HG02759 (cell line): Measurements from ENCODE around the gene FXYD6.
A peak's percentile ranks its signal among the peaks of the same experiment; 100 is the strongest.
"Not testable (repeated sequence)": the region's sequence is repeated elsewhere in the genome, so short reads cannot be mapped to it uniquely, and the experiment has no call there.

Source experiments
- ATAC-seq: cut with Tn5 transposase; IDR thresholded peaks from one replicate; pipeline ENCODE4 v1.9.1; 2021; ENCODE audit warnings: mild to moderate bottlenecking, moderate library complexity; ENCODE audit not compliant: unreplicated experiment

FXYD6 gene

DNA sequence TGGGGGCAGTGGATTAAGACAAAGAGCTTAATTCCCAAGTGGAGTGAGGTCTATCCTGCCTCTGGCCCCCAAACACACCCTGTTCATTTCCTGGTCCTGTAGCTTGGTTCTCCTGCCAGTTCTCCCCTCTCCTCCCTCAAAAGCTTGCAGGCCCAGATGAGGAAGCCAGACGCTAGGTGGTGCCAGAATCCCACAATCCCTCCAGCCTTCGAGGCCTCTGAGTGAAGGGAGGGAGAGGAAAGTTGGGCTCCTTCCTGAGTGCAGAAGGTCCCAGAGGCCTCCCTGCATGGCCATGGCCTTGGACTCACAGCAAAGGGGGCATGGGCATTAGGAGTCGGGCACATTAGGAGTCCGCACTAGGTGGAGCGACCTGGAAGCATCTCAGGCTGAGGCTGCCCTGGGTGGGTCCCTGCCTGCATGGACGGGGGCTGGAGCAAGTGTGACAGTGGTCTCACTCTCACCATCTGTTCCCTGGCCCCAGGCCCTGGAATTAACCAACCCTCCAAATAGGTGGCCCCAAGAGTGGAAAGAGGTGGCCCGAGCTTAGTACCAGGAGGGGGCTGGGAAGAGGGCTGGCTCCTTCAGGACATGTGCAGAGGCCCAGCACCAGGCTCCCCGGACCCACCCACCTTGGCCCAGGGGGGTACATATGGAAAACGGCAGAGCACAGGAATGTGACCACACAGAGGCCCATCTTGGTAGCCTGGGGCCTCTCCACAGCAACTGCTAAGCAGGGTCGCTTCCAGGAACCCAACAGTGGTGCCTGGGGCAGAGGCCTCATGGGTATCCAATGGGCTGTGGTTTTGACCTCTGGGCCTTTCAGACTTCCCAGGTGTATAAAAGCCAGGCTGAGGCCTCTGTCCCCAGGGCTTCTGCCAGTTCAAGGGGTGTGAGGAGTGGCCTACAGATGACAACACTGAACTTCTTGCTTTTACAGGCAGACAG, 57.1 kb downstream of the FXYD6 start:
- no peak for ATAC-seq

DNA sequence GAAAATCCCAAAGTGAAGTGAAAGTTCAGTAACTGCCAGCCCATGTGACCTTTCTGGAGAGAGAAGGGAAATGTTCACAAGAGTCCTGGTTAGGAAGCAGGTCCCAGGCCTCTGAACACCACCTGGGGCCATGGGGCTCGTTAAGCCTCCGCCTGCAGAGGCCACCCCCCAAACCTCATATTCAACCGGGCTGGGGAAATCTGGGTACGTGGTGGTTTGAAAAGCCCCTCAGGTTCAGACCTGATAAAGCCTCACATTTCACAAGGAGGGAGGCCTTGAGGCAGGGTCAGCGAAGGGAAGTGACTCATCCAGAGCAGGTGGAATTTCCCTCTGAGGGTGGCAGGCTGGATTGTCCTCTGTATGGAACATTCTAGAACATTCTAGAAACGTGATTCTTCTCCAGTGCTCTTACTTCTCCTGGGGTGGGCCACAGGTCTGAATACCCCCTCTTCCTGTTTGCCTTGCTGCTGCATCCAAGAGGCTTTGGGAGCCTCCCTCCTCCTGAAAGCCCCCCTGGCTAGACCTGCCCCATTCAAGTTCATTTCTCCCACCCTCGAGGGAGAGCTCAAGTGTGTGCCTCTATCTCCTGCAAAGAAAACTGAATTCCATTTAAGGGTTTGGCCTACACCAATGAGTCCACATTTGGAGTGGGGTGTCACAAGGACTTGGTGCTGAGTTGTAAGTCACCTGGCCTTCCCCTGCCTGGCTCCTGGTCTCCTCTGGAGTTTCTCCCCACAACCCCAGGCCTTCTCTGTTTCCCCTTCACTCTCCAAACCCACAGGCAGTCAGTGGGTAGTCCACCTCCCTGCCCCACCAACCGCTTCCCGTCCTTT, 58.2 kb downstream of the FXYD6 start:
- peak; percentile 22 for ATAC-seq

DNA sequence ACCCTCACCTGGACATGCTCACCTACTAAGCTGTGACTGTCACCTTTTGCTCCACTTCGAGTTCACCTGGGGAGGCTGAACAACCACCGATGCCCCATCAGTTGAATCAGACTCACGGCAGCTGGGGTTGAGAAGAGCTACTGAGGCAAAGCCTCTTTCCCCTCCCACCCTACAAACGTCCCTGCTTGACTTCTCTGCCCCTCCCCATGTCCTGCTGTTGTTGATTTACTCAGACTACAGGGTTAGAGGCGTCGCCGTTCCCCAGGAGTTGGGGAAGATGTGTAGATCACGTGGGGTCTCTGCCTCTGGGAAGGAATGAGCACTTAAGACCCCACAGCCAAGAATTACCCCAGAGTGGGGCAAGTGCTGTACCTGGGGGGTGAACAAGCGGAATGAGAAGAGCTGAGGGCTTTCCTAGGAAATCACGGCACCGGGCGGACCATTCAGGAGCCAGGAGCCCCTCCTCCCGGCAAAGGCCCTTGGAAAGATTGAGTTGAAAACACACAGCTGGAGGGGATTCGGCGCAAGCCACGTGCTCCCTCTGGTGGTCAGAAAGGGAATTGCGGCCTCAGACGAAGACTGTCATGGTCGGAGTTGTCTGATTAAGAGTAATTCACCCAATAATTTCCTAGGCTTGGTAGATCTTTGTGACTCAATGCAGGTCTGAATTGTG, 59.0 kb downstream of the FXYD6 start:
- peak; percentile 30 for ATAC-seq

DNA sequence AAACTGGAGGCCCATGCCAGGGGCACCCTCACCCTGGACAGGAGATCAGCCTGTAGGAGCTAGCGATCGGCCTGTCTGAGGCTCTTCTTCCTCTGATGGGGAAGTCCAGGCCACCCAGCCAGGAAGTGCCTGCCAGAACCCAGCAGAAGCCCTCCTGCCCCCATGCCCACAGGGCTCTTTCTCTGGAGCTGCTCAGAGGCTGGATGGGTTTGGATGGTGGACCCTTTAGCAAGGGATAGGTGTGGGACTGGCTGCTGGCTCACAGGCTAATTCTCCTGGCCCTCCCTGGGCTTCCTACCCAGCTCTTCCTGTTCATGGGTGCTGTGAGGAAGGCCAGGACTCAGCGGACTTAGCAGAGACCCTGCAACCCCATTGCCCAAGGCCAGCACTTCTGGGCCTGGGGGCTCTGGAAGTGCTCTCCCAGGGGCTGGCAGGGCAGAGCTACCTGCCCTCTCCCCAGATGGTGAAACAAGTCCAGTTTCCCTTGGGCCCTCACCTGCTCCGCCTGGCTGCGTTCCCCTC, 59.6 kb downstream of the FXYD6 start:
- no peak for ATAC-seq

DNA sequence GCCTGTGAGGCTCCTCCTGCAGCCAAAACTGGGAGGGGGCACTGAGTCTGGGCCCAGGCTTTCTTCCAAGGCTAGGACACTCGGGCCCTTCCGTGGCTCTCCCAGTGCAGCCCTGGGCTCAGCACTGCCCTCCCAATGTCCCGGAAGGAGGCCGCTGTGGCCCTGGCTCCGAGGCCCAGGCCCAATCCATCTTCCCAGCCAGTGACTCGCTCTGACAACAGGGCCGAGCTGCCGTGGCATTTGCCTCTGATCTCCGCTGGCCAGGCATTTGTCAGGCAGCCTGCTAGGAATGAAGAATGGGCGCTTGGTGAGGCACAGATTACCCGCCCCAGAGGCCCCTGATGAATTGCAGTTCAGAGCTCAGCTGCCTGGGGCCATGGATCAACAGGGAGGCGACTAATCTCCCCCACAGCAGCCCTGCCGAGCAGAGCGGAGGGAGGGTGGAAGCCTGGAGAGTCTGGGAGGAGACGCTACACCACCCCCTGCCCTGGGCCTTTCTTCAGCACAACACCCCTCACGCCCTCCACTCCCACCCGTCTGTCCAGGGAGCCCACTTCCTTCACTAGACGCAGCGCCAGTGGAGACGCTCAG, 60.2 kb downstream of the FXYD6 start:
- ATAC-seq = no peak

DNA sequence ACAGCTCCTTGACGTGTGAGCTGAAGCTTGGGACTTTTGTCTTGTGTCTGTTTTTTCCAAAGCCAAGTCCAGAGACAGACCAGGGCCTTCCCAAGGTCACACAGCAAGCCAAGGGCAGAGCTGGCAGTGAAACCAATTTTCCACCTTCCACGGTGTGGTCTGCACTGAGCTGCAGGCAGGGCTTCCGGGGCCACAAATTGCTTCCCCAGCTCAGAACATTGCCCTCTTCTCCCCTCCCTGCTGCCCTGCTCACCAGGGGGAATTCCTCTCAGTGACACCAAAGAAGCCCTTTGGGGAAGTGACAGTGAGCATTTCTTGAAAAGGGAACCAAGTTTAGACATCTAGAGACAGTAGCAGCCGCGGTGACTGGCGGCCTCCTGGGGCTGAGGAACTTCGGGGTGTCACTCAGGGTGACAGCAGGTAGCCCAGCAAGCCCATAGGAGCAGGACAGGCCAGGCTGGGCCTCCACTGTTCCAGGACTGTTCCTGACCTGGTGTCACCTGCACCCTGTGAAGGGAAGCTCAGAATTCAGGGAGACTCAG, 61.1 kb downstream of the FXYD6 start:
- peak; percentile 56 for ATAC-seq

DNA sequence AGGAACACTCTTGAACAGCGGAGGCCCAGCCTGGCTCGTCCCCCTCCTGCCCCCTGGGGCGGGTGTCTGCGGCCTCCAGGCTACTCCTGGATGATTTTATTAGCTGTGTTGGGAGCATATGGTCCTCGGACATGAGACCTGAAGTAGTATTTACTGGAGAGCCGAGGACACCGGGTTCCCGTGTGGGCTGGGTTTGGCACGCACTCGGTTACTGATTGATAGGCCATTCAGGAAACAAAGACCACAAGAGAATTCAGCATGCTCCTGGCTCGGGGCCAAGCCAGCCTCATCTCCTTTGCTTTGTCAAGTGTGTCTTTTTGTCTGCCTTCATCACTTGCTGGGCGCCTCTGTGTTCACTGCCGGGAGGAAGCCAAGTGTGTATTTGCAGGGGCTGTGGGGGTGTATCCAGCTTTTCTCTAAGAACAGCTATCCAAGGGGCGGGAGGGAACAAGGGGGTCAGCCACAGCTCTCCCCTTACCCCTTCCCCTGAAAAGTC, 61.6 kb downstream of the FXYD6 start:
- ATAC-seq = peak; percentile 44

DNA sequence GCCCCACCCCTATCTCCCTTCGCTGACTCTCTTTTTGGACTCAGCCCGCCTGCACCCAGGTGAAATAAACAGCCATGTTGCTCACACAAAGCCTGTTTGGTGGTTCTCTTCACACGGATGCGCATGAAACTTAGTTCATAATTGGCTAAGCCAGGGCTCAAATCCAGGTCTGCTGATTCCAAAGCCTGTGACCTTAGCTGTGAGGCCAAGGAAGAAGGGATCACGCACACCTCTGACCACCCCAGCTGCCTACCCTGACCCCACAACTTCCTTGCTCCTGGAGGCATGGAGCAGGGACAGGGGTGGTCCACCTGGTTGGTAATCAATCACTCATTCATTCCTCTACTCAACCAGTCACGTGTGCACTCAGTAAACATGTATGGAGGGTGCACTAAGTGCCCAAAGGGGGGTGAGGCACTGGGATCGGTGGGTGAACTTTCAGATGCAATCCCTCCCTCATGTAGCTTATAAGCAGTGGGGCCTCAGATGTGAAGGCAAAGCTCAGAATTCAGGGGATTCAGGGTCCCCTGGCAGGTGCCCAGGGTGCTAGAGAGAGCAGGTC, 62.2 kb downstream of the FXYD6 start:
- peak; percentile 3 for ATAC-seq

DNA sequence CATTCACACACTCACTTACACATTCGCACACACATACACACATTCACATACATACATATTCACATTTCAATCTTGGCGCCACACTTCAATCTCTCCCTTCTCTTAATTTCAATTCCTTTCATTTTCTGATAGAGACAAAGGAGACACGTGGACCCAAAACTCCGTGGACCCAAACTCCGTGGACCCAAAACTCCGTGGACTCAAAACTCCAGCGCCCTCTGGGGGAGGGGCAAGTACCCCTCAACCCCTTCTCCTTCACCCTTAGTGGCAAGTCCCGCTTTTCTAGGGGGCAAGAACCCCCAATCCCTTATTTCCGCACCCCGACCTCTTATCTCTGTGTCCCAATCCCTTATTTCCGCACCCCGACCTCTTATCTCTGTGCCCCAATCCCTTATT, 66.4 kb downstream of the FXYD6 start:
- not testable (repeated sequence) for ATAC-seq

DNA sequence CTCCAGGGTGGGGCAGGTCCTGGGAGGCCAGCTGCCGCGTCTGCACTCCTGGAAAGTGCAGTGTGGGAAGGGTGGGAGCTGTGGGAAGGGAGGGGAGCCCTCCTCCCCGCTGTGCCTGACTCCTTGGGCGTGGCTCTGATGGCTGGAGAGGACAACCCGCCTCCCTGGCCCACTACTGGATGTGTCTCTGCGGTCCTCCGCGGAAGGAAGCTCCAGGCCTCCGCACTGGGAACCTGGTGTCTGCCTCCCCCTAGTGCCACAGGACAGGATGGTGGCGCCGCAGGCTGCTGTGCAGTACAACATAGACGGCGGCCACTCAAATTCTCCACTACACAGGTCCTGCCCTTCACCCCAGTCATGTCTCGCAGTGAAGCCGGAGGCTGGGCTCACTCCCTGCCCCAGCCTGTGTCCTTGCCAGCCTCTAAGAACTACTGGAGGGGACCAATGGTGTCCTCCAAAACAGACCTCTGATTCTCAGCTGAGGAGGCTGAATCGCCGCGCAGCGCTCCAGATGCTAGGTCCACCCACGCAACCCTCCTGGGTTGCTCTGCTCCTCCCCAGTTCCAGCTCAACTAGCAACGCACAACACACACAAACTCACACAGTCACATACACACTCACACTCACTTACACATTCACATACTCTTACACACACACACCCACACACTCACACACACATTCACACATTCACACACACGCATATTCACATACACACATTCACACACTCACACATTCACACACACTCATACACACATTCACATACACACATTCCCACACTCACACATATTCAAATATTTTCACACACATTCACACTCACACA, 67.0 kb downstream of the FXYD6 start:
- no peak for ATAC-seq

DNA sequence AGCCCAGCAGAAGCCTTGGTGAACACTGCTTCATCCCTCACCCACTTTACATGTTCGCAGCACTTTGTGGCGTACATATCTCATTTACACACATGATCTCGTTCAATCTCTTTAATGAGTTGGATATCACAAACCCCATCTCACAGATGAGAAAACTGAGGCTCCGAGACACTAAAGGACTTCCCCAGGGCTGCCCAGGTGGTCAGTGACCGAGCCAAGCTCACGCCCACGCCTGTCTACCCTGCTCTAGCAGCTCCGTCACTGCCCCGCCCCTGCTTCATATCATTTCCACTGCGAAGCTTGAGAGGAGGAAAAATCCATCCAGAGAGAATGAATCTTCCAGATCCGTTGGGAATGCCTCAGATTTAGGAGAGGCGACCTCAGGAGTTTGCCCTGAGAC, 67.7 kb downstream of the FXYD6 start:
- ATAC-seq = no peak

DNA sequence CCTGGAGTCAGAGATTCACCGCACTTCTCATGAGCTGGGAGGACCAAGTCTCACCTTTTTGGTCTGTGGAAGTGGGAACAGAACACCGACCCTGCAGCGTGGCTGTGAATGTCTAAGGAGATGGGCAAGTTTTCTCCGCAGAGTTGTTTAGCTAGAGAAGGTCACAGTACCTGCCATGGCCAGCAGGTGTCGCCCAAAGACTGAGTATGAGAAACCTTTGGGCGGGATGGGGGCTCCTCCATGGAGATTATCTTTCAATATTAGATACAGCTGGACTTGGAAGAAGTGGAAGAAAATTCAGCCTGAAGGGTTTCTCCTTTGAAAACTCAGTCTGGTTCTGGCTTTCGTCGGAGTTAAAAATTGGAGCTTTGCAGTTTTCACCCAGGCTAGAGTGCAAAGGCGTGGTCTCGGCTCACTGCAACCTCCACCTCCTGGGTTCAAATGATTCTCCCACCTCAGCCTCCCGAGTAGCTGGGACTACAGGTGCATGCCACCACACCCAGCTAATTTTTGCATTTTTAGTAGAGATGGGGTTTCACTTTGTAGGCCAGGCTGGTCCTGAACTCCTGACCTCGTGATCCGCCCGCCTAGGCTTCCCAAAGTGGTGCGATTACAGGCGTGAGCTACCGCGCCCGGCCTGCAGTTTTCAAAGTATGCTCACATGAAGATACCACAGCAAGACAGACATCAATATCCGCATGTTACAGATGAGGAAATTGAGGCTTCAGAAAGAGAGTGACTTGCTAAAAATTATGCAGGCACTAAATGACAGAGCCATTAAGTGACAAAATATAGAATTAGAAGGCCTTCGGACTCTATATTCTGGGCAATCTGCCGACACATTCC, 68.8 kb downstream of the FXYD6 start:
- ATAC-seq = no peak

DNA sequence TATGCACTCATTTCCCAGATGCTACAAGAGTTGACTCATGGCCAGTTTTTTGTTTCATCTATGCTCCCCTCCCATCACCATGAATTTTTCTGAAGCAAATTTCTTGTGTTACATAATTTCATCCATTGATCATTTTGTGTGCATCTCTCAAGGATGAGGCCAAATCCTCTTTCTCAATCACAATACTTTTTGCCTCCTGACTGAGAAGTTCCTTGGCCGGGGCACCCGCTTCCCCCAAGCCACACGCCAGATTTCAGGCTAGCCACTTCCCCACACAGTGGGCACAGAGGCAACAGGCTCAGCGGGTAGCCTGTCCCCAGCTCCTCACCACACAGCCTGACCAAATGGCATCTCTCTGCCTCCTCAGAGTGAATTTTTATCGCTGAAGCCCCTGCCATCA, 69.6 kb downstream of the FXYD6 start:
- no peak for ATAC-seq

DNA sequence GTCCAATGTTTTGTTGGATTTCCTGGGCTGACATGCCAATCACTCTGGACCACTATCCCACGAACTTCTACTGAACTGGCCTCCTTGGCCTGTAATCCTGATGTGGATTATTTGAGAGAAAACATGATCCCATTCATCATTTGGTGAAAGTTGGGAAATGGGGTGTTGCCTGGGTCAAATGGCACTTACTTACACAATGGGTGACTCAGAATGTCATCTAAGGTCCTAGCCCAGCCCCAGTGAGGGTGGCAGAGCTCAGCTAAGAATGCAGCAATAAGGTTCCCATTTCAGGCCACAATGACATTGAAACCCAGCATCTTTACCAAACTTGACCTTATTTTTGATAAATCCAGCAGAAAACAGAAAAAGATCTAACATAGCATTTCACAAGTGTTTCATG, 71.4 kb downstream of the FXYD6 start:
- ATAC-seq = no peak

DNA sequence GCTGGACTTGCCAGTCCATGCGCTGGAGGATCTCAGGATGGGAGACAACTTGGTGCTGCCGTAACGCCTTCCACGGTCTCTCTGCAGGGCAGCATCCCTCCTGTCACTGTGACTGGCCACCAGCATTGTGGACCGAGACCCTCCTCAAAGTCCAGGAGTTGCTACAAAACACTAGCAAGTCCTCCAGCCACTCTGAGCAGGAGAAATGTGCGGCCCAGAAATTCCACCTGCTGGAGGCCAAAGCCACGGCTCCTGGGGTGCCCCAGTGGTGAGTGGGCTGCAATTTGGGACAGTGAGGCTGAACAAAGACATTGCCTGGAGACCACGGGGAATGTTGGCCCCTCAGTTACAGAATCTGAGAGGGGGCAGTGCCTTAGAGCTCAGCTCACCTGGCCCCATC, 72.6 kb downstream of the FXYD6 start:
- no peak for ATAC-seq

DNA sequence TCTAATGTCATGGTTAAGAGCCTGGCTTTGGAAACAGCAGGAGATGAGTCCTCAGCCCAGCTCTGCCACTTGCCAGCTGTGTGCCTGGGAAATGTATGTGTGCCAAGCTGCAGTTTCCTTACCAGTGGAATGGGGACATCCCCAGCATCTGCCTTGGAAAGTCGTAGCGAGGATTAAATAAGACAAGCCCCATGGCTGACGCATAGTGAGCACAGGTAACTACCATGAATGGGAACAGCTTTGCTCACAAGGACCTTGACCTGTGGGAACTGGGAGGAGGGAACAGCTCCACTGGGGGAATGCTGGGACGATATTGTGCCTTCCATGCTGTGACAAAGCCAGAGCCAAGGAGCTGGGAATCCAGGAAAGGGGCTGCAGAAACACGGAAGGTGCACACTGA, 76.8 kb downstream of the FXYD6 start:
- no peak for ATAC-seq

DNA sequence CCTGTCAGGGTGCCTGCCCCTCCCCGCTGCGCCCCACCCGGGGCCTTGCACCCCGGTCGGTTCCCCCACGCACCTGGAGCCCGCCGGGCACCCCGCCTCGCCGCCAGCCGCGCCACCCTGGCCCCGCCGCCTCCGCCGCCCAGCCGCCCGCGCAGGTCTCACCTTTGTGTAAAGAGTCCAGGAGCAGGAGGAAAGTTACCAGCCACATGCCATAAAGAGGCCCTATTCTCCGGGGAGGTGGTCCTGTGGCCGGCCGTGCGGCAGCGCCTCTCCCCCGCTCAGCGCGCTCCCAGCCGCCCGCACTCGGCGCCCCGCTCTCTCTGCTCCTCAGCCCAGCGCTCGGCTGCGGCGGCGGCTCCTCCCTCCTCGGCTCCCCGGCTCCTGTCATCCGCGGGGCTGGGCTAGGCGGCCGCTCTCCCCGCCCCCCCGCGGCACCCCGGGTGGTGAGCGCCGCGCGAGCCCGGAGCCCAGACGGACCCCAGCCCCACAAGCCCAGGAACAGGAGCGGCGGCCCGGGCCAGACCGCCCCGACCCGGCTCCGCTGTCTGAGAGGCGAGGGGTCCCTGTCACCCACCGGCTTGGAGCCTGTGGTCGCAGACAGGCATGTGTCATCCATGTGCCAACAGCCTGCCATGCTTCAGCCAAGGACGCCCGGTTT, 79.5 kb downstream of the FXYD6 start, which contains the start of gene DSCAML1:
Gene DSCAML1 (minus strand): TSS at position 345 of the 658 bp plus-strand sequence. CDS start 137 bp downstream, at position 208.
- ATAC-seq = no peak
